Progenitor cell of endocrine pancreas (in vitro differentiated cells): ENCODE data around the gene KCNK13. TPM values are rescaled to one million over a fixed set of nuclear protein-coding genes. Genes with fewer than 3 reads are reported as not detected.

Source experiments
- DNase-seq: peaks from one replicate; pipeline ENCODE4 v3.0.0; 2021; ENCODE audit warnings: low spot score; ENCODE audit not compliant: unreplicated experiment
- H3K27ac Mint-ChIP-seq: 2 replicates; pipeline ENCODE4 v1.8.0; 2021; ENCODE audit warnings: mild to moderate bottlenecking, moderate library complexity, mixed read lengths
- H3K27me3 Mint-ChIP-seq: 2 replicates; pipeline ENCODE4 v1.8.0; 2021; ENCODE audit warnings: mixed read lengths
- H3K36me3 Mint-ChIP-seq: 2 replicates; pipeline ENCODE4 v1.8.0; 2022; ENCODE audit warnings: mixed read lengths; ENCODE audit not compliant: insufficient read depth
- H3K4me1 Mint-ChIP-seq: 2 replicates; pipeline ENCODE4 v1.8.0; 2021; ENCODE audit warnings: low read depth, mixed read lengths
- H3K4me3 Mint-ChIP-seq: 2 replicates; pipeline ENCODE4 v1.8.0; 2021; ENCODE audit warnings: low read depth, mild to moderate bottlenecking, moderate library complexity, mixed read lengths
- H3K9me3 Mint-ChIP-seq: 2 replicates; pipeline ENCODE4 v1.8.0; 2021; ENCODE audit warnings: low read depth, mixed read lengths
- total RNA-seq: library from RNA; stranded (reverse); gene quantifications from 2 replicates; pipeline ENCODE4 v1.2.1, GENCODE V29; 2021
- TF ChIP-seq, protein P1 (sequence below): fragments of 200-600 bp; sonication (generic); IDR thresholded peaks from one replicate; pipeline ENCODE4 v1.5.0; 2021; ENCODE audit warnings: antibody characterized with exemption, mild to moderate bottlenecking; ENCODE audit not compliant: unreplicated experiment

The KCNK13 gene
- total RNA-seq, 1 donor from 2014 or later, result not detected

DNA sequence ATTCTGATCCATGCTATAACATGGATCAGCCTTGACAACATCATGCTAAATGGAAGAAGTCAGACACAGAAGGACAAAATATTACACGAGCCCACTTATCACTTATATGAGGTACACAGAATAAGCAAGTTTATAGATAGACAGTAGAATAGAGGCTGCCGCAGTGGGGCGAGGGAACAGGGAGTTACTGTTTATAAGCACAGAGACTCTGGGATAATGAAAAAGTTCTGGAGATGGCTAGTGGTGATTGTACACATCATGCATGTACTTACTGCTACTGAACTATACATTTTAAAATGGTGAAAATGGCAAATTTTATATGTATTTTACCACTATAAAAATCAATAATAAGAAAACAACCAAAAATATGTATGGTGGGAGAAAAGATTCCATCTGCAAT, 99.3 kb downstream of the KCNK13 start:
- Mint-ChIP-seq H3K4me3 (no peak overlapping the region), H3K36me3 (no peaks in the 10 kb centered on the region), H3K9me3 (peaks cover 3% of the 10 kb centered on the region), H3K27me3 (peaks cover 12% of the 10 kb centered on the region), H3K4me1 (peaks cover 19% of the 10 kb centered on the region), H3K27ac (no peak overlapping the region)
- no peak for DNase-seq
- TF ChIP-seq, protein P1, sequence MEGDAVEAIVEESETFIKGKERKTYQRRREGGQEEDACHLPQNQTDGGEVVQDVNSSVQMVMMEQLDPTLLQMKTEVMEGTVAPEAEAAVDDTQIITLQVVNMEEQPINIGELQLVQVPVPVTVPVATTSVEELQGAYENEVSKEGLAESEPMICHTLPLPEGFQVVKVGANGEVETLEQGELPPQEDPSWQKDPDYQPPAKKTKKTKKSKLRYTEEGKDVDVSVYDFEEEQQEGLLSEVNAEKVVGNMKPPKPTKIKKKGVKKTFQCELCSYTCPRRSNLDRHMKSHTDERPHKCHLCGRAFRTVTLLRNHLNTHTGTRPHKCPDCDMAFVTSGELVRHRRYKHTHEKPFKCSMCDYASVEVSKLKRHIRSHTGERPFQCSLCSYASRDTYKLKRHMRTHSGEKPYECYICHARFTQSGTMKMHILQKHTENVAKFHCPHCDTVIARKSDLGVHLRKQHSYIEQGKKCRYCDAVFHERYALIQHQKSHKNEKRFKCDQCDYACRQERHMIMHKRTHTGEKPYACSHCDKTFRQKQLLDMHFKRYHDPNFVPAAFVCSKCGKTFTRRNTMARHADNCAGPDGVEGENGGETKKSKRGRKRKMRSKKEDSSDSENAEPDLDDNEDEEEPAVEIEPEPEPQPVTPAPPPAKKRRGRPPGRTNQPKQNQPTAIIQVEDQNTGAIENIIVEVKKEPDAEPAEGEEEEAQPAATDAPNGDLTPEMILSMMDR, result no peak

- DNase-seq, result no peak
- Mint-ChIP-seq H3K27me3 (peaks cover 3% of the 10 kb centered on the region), H3K36me3 (no peaks in the 10 kb centered on the region), H3K27ac (no peak overlapping the region), H3K4me3 (no peak overlapping the region), H3K4me1 (peaks cover 11% of the 10 kb centered on the region), H3K9me3 (peaks cover 3% of the 10 kb centered on the region)
- TF ChIP-seq, protein P1, result no peak
These were observed 106.8 kb downstream of the KCNK13 start for GRCh38 chr14:90168425-90169105.

GRCh38 chr14:90175631-90176030, 113.8 kb downstream of the KCNK13 start:
- DNase-seq, result no peak
- TF ChIP-seq, protein P1, result no peak
- Mint-ChIP-seq H3K36me3 (no peaks in the 10 kb centered on the region), H3K4me1 (peaks cover 8% of the 10 kb centered on the region), H3K9me3 (peaks cover 4% of the 10 kb centered on the region), H3K27me3 (no peaks in the 10 kb centered on the region), H3K4me3 (no peak overlapping the region), H3K27ac (no peak overlapping the region)

DNA sequence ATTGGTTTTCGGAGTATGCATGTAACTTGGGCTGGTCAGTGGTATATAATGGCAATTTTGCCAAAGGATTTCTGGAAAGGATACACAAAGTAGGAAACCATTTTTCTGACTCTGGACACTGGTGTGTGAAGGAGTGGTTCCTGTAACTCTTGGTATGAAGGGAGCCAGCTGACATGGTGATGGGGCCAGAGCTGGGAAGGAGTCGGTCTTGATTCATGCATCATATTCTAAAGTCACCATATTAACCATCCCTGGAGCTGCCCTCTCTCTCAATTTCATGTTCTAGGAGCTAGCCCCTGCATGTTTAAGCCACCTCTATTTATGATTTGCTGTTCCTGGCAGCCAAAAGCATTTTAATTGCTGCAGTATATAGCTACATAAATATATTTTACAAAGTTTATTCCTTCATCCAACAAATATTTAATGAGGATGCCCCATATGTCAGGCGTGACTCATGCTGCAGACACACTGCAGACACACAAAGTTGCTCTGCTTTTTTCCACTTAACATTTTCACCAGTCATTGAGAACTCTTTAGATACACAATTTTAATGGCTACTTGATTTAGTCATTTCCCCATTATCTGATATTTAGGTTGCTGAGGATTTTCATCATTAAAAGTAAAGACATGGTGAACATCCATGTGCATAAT, 115.9 kb downstream of the KCNK13 start:
- TF ChIP-seq, protein P1, result no peak
- no peaks in the 10 kb centered on the region for H3K27me3 Mint-ChIP-seq
- peaks cover 4% of the 10 kb centered on the region for H3K9me3 Mint-ChIP-seq
- H3K27ac Mint-ChIP-seq, result no peak overlapping the region
- DNase-seq, result no peak
- no peak overlapping the region for H3K4me3 Mint-ChIP-seq
- no peaks in the 10 kb centered on the region for H3K36me3 Mint-ChIP-seq
- H3K4me1 Mint-ChIP-seq, result no peaks in the 10 kb centered on the region

DNA sequence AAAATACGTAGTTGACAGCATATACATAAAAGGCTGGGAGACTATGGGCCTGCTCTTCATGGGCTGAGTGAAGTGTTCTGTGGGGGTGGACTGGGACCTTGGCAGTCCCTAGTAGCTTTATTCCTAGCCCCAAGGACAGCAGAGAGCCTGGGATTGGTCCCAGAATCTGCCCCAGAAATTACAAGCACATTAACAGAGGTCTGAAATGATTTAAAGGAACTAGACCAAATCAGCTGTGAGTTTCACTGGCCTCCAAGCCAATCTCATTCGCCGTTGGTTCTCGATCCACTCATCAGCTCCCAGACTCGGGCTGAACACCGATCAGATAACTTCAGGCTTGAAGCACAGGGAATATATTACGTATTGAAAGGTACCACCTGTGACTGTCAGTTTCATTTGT, 117.6 kb downstream of the KCNK13 start:
- TF ChIP-seq, protein P1, result no peak
- no peak for DNase-seq
- H3K4me3 Mint-ChIP-seq, result no peak overlapping the region
- peaks cover 4% of the 10 kb centered on the region for H3K9me3 Mint-ChIP-seq
- H3K27ac Mint-ChIP-seq, result no peak overlapping the region
- no peaks in the 10 kb centered on the region for H3K4me1 Mint-ChIP-seq
- peaks cover 10% of the 10 kb centered on the region for H3K27me3 Mint-ChIP-seq
- H3K36me3 Mint-ChIP-seq, result no peaks in the 10 kb centered on the region
